Activated CD4-positive, CD25-positive, alpha-beta regulatory T cell (primary cell): ENCODE measurements around the gene CEP97.

Experiments used
- DNase-seq, 4 experiments: peaks; one replicate each; lab custom pipeline; 2025; lab: John Stamatoyannopoulos, UW

The CEP97 gene

DNA sequence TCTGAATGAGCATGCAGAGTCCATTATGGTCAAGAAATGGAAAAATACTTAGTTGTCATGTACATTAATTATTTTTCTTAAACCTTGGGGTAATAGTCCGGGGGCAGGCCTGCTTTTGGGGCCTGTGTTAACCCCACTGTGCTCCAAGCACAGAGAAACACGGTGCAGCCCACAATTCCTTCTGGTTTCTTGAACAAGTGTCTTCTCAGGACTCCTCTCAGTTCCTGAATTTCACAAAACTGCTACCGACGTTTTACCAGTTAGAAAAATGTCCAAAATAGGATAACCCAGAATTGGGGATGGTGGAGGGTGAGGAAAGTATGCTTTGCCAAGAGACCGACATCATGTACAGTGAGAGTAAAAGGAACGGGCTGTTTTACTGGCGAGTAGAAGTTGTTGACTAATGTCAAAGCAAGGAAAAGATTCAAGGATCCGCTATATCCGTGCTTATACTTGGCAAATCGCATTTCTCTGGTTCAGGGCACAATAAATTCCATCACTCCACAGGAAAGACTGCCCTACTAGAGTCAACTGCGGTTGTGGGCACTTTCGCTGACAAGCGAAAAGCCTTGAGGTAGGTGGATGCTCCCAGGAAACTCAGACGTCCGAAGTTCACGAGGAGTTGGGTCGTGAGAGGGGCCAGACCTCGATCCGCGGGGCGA, 54.1 kb downstream of the CEP97 start:
- DNase-seq: no peak

DNA sequence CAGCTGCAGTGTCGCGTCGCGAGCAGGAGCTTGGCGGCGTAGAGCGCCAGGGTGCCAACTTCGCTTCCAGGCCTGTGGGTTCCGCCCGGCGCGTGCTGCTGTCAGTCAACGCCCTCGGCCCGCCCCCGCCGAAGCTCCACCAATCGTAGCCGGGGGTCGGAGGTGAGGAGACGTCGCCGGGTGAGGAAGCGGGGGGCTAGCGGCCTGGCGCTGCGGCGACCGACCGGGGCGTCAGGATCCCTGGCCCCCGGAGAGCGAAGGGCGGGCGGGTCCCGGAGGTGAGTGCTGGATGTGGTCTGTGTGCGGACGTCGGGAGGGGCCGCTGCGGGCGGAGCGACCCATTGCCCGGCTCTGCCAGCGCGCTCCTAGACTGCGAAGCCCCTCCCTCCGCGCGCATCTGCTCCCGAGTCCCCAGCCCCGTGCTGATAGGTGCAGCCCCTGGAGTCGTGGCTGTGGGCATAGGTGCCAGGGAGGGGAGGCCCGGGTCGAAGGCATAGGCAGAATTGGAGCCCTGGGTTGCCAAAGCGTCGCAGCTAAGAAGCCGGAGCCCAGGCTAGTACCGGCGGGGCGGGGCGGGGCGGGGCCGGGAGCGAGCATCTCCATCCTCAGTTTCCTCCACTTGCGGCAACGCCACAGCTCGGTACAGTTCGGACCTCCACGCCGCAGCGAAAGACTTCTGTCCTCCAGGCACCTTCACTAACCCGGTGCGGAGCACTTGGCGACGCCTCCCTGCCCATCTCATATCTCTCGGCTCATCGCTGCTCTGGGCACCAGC, 54.8 kb downstream of the CEP97 start, which contains the start of gene NXPE3:
Gene NXPE3, plus strand, starts transcription at position 165 of the 775 bp plus-strand sequence. CDS start 6,386 bp downstream, outside the sequence.
- DNase-seq: peak; percentile 86 to 89 (median 88)

DNA sequence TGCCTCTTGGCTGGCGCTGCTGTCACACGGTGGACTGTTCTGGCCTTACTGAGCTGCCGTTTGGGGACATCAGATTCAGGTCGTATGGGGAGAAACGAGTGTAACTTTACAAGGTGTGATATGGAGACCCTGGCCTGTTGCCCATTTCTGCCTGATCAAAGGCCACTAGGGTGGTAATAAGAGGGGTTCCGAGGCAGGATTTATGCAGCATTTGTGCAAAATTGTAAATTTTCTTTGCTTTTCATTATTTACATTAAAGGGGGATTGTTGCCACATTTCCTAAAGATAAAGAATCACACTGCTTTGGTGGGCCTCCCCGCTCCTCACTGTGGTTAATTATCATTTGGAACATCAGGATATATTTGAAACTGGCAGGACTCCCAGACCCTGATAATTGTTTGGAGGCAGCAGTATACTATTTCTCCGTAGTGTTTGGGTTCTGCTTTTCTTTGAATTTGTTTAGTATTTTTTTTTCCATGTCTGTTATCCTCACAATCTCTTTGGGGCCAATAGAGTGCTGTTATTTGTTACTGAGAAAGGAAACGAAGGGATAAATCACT, 55.5 kb downstream of the CEP97 start:
- no peak for DNase-seq

DNA sequence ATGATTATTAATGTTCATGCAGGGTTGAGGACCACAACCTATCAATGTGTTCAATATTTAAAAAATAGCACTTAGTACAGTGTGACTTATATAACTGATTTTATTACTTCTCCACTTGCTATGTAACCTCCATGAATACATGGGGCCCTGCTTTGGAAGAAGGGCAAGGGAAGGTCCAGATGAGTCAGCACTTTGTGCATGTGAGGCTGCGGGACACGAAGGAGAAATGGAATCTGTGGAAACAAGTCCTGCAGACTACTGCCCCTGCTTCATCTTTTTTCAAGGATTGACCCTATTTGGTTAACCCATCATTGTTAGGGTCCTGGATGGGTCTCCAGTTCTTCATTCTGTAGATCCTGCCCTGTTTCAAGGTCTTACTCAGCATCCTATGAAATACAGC, 56.2 kb downstream of the CEP97 start:
- DNase-seq: no peak

DNA sequence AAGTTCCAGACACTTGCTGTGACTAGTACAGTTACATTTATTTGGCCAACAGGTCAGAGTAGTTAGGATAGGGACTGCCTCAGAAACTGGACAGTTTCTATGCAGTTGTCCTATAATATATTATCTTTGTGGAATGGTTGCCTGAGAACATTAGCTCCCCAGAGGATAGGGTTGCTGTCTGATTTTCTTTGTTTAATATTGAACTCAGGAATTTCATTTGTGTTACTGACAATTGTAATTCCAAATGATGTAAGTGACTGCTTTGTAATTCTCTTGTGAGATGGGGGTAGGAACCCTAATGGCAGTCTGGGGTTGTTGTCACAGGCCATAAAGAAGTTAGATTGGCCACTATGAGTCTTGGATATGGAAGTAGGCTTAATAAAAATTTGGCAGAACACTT, 56.8 kb downstream of the CEP97 start:
- no peak for DNase-seq

DNA sequence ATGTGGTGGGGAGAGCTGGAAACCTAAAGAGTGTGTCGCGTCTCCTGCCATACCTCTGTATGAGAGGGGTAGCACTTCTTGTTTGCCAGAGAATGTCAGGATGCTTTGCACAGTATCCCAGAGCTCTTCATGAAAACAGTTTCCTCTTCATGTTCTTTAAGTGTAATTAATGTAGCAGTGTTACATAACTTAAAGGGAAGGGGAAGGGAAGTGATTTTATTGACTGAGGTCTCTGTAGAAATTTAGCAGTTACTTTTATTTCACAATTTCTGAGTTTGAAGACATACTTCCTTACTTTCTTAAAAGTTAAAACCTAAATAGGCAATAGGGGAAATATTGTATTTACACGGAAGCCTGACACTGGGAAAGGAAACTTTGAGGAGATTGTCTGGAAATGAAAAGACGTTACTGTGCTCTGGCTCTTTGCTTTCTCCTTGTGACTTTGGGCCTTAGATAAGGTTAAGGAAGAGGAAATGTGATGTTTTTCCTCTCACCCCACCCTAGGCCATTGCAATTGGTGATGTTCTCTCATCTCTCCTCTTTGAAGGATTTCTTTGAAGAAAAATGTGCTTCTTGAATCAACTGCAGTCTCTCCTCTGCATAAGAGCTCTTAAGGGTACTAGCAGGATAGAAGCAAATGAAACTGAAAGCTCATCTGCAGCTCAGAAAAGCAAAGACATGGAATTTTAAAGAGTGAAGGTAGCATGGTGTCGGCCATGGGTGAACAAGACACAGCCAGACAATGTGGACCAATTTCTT, 60.6 kb downstream of the CEP97 start:
- no peak for DNase-seq

DNA sequence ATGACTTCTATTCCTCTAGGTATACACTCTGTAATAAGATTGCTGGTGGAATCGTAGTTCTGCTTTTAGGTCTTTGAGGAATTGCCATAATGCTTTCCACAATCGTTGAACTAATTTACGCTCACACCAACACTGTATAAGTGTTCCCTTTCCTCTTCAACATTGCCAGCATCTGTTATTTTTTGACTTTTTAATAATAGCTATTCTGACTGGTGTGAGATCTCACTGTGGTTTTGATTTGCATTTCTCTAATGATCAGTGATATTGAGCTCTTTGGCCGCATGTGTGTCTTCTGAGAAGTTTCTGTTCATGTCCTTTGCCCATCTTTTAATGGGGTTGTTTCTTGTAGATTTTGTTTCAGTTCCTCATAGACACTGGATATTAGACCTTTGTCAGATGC, 67.4 kb downstream of the CEP97 start:
- DNase-seq: no peak

DNA sequence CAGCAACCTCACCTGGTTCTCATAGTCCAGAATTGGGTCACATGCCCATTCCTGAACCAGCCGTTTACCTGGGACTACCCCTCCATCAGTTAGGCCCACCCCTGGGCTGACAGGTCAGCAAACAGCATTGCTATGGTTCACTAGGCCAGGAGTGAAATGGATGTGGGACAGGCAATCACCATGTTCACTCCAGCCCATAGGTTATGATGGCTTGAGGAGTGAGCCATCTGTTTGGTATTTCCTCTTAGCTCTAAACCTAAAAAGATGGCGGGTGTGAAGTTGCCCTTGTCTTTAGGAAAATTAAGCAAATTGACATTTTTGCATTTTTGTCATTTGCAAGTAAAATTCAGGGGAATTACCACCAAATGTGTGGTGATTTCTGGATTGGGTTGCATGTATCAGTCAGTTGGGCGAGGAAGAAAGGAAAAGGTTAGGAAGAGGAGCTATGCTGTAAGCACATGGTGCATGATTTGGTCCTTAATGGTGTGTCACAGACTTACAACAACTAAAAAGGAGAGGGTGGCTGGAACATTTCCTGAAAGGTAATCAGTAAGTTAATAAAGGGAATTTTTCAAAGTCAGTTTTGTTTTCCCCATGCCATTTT, 71.8 kb downstream of the CEP97 start:
- no peak for DNase-seq

DNA sequence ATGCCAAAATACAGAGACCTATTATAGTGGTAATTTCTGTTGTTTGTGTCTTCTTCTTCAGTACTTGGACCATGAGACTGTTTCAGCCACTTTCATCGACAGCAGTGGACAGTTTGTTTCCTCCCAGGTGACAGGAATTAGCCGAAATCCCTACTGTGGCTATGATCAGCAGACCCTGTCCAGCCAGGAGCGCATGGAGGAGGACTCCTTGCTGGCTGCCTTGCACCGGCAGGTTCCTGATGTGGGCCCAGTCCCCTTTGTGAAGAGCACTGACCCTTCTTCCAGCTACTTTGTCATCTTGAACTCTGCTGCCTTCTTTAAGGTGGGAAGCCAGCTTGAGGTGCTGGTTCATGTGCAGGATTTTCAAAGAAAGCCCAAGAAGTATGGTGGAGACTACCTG, 76.8 kb downstream of the CEP97 start:
- no peak for DNase-seq

DNA sequence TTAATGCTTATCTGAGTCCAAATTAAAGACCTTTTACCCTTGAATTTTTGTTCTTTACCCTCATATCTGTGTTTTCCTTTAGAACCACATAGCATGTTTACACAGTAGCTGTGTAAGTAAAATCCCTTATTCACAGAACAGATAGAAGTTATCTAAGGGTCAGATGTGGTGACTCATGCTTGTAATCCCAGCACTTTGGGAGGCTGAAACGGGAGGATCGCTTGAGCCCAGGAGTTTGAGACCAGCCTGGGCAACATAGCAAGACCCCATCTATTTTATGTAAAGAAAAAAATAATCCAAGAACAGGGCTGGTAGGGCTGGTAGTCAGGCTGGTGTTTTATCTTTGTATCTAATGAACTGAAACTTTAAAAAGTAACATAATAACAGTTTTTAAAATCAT, 77.8 kb downstream of the CEP97 start:
- DNase-seq: no peak

DNA sequence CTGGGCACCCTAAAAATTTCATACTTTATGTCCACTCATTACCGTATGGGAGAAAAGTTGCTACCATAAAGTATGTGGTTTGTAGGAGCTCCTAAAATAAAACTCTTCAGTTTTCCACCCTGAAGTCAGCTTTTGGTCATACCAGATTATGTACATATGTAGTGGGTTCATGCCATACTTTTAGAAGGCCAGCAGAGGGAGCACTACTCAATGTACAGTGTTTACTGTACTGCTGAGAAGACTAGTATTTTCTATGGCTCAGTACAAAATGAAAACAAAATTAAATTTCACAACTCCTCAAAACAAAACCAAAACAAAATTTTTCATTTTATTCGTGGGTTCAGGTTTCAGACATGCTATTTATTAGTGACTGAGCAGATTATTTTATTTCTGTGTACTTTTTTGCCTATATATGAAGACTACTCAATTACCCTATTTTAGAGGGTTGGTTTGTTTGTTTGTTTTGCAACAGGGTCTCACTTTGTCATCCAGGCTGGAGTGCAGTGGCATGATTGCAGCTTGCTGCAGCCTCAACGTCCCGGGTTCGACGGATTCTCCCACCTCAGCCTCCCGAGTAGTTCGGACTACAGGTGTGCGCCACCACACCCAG, 78.9 kb downstream of the CEP97 start:
- peak in 3 of 4 experiments; percentile 20 to 36 (median 35) for DNase-seq

DNA sequence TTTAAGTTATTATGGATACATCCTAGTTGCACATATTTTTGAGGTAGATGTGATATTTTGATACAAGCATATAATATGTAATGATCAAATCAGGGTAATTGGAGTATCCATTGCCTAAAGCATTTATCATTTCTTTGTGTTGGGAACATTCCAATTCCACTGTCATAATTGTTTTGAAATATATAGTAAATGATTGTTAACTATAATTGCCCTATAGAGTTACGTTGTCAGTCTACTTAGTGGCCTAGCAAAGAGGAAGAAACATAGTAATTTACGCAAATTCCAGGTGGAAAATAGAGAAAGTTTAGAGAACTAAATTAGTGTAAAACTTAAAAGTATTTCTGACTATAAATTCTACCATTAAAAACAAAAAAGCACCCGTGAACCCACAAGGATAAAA, 79.5 kb downstream of the CEP97 start:
- no peak for DNase-seq

DNA sequence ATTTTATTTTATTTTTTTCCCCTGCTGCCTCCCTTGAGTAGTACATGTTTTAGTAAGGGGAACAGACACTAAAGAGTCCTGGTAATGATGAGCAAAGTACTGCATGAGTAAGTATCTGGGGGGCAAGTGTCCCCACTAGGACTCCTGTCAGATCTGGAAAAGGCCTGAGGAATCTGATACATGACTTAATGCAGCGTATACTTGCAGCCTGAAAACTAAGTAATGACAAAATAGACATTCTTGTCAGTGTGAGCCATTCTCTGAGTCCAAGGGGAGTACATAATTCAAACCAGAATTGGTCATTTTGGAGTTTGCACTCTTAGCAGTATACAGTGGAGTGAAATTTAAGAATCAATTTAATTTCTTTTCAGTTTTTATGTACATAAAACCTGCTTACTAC, 82.1 kb downstream of the CEP97 start:
- no peak for DNase-seq

DNA sequence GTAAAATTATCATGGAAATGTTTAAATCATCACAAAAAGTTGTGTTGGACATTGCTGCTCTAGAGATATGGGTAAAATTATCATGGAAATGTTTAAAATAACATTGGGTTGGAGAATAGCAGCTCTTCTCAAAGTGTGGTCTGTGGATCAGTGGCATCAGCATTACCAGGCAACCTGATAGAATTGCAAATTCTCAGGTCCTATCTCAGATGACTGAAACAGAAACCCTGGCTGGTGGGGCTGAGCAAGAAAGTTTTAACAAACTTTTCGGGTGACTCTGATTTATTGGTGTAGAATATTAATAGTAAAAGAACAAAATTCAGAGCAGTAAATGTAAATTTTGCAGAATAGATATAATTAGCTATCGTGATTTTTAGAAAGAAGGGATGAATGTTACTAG, 83.5 kb downstream of the CEP97 start:
- DNase-seq: no peak

DNA sequence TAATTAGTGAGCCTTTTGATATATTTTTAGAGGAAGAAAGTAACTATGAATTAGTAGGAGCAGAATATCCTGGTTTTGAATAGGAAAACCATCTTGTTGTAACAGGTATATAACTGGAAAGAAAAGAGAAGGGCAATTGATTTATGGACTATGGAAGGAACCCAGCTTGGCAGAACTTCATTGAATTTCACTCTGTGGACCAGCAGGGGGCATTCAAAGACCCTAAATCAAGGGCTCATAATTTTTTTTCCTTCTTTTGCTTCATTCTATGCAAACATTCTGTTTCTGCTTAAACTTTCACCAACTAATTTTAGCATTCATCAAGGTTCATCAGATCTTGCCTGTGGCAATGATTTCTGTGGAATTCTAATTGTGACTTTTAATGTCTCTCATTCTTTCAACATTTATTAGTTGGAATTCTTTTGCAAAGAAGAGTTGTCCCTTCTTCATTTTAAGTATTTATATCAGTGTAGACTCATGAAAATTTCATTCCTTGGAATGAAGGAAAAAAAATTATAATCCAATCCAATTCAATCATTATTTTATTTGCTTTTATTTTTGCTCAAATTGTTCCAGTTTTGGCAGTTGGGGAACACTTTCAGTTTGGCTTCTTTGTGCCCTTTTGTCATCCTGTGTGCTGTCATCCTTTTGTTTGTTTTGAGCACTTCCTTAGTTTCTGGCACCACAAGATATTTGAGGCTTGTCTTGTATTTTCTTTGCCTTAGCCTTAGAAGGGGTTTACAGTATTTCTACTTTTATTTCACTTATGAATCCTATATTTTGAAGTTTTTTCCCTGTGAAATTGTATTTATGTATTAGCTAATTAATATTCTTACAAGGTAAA, 85.0 kb downstream of the CEP97 start:
- peak in 1 of 4 experiments; percentile 5 for DNase-seq

DNA sequence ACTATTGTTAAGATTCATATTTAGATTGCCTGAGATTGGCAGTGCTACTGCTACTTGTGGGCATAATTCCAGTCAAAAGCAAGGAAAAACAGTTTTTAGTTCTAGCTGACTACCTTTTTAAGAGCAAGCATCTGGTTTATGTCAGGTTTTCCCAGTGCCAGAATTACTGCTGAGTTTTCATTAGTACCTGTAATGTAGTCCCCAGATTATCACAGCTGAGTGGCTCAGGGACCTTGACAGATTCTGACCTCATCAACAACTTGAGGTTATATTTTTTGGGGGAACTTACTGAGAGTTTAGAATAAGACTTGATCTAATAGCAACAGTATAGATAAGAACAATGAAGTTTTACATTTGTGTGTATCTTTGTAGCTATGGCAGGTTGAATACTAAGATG, 85.6 kb downstream of the CEP97 start:
- no peak for DNase-seq

DNA sequence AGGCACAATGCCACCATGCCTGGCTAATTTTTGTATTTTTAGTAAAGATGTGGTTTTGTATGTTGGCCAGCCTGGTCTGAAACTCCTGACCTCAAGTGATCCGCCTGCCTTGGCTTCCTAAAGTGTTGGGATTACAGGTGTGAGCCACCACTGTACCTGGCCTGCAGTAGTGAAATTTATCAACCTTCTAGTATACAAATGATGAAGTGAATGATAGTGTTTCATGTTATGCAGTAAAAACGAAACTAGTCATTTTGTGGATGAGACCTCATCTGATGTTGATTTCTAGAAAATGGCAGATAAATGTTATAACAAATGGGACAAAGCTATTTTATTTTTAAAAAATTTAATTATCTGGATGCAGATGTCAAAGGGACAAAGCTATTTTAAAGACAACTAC, 87.5 kb downstream of the CEP97 start:
- DNase-seq: no peak

DNA sequence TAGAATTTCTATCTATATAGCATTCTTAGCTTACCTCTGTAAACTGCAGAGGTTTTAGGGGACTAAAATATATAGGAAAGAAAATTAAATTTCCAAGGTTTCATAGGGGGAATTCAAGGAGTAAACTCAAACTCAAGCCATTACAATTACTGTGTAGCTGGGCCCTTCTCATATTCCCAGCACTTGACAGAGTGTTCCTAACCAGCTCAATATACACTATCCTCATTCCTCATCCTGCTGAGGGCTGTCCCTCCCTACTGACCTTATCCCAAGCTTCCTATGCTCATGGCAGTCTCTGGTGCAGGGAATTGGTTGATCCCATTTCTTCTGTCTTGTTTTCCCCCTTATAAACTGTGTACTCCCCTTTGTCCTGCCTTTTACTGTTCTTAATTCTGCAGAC, 88.5 kb downstream of the CEP97 start:
- DNase-seq: no peak

DNA sequence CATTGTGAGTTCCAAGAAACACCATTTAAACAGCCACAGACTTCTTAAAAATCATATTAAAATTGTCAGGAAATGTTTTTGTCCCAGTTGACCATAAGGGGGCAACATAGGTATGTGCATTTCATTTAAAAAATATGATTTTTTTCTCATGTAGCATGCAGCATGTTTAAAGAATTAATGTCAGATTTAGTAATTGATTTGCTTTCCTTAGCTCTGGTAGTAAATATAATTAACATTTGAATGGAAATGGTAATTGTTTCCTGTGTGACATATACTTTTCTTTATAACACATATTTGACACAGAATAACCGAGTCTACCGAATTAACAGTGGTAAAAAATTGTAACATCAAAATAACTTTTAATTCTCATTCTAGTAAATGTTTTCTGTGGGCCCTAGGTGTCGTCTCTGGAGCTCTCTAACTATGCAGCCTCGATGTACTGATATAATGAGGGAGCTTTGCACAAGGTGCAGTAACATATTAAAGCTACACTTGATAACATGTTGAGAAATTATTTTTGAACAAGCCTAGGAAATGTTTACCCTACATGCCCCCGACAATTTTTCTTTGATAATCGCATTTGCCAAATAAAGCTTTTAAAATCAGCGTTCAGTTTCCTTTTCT, 89.5 kb downstream of the CEP97 start:
- no peak for DNase-seq

DNA sequence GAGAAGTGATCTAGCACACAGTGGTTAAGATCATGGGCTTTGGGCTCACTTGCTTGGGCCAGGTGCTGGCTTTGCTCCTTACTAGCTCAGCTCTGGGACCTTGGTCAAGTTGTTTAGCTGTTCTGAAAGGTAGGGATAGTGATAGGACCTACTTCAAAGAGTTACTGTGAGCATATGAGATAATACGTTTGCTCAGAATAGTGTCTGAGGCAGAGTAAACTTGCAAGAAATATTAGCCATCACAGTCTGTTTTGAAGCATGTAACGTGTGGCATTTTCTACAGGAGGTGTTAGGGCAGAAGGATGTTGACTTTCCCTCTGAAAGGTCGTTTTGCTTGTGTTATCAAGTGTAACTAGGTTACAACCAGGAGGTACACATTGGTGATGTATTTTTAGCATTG, 90.4 kb downstream of the CEP97 start:
- no peak for DNase-seq
